GM18951 (cell line): ENCODE results near the gene CDC34.
A peak's percentile ranks its signal among the peaks of the same experiment; 100 is the strongest.

Source experiments
- POLR2A ChIP-seq: IDR thresholded peaks from 4 replicates; pipeline ENCODE4 v1.6.1; 2011; ENCODE audit warnings: mild to moderate bottlenecking; ENCODE audit not compliant: insufficient read length, insufficient read depth; ENCODE audit errors: extremely low read depth
- in situ Hi-C: fragments of 300-500 bp; cut with MboI; formaldehyde crosslinking; loops from one replicate; pipeline ENCODE4 v1.12.0; 2022; ENCODE audit warnings: low sequenced_read_pairs, mixed read lengths, inconsistent platforms; ENCODE audit not compliant: unreplicated experiment

Gene CDC34

DNA sequence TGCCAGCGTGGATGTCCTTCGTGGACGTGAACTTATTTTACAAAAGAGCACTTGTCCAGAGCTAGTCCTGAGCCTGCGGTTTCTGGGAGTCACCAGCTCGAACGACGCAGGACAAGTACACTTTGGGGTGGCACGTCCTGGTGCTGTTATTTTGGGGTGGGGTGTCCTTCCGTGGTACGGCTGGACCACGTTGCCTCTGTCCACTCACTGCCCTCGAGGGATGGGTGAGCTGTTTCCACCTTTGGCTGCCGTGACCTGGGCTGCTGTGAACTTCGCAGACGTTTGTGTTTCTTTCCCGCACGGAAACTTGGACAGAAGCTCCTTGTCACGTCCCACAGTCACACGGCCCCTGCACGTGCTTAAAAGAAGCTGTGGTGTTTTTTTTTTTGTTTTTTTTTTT, 23.3 kb downstream of the CDC34 start:
- no peak for TF ChIP-seq POLR2A
- in situ Hi-C loops = no loop called here

DNA sequence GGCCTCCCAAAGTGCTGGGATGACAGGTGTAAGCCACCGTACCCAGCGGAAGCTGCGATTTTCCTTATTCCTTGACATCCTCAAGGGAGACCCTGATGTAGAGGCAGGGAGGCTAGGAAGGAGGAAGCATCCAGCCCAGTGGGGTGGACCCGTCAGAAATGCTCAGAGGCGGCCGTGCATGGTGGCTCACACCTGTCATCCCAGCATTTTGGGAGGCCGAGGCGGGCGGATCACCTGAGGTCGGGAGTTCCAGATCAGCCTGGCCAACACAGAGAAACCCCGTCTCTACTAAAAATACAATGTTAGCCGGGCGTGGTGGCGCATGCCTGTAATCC, 23.9 kb downstream of the CDC34 start:
- in situ Hi-C loops = no loop called here
- no peak for TF ChIP-seq POLR2A

DNA sequence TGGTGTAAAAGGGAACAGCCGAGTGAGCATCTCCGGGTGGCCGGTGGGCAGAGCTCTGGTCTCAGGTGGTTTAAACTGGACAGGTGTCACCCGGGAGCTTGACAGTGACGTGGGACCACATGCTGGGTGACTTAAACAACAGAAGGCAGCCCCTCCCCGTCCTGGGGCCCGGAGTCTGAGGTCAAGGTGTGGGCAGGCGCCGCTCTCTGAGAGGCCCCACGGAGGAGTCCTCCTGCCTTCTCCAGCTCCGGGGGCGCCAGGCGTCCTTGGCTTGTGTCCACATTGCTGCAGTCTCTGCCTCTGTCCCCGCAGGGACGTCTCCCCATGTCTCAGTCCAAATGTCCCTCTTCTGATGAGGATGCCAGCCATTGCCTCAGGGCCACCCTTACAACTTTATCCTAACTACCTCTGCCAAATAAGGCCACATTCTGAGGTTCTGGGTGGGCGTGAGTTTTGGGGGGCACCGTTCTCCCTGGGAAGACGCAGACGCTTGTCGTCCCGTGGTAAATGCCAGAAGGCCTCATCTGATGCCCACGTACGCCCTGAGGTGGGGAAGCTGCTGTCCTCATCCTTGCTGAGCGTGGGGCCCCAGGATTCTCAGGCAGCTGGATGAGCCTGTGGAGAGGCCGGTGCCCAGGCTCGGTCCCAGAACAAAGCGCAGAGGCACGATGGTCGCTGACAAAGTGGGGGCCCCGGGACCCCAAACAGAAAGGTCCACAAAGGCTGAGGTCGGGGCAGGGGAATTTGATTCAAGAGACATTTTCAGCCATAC, 25.2 kb downstream of the CDC34 start:
- in situ Hi-C loops = no loop called here
- no peak for TF ChIP-seq POLR2A

DNA sequence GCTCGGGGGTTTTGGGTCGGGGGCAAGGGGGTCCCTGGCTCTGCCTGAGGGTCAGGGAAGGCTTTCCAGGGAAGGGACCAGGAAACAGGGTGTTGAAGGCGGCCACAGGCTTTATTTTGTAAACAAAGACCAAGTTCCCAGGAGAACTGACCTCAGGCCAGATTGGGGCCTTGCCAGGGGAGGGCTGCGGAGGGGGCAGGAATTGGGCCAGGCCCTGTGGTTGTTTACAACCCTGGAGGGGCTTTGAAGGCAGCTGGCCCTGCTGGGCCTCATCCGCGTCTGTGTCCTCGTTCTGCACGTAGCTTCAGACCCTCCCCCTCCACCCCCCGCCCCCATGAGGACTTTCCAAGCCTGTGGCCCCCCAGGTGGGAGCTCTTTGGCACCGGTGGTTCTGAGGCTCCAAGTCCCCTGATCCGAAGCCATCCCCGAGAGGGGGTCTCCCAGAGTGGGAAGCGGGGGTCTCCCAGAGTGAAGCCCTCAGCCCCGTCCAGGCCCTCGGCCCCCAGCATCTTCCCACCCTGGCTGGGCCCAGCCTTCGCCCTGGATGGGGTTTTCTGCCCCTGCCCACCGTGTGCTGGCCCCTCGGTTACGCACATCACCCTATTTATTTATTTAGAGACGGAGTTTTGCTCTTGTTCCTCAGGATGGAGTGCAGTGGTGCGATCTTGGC, 27.3 kb downstream of the CDC34 start:
- in situ Hi-C loops = no loop called here
- no peak for TF ChIP-seq POLR2A

DNA sequence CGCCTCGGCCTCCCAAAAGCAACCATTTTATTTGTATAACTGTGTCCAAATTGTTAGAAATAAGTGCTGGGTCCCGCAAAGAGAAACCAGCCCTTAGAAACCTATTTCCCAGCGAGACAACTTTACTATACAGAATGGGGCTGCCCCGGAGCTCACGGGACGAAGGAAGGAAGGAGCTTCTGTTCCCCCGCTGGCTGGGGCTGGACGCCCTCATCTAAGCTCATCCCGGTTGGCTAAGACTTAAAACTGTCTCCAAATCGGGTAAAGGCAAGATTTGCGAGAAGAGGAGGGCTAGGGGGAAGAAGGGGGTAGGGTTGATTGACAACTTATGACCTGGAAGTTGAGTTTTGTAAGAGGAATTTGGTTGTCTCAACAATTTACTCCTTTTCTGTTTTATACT, 28.6 kb downstream of the CDC34 start:
- TF ChIP-seq POLR2A = no peak
- in situ Hi-C loops = no loop called here

DNA sequence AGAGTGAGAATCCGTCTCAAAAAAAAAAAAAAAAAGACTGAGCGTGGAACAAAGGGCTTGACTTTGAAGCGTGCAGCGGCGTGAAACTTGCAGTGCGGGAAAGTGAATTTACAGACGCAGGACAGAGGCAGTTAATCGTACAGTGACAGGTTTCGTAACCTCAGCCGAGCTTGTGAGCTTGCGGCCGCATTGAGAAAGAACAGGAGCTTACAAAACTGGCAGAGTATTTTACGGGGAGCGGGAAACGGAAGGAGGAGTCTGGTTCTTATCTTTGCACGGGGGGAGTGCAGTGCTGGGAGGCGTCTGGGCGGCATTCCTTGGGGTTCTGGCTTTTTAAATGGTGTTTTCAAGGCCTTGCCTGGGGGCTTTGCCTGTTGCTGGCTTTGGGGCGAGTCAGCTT, 34.8 kb downstream of the CDC34 start:
- TF ChIP-seq POLR2A = no peak
- in situ Hi-C loops = no loop called here

DNA sequence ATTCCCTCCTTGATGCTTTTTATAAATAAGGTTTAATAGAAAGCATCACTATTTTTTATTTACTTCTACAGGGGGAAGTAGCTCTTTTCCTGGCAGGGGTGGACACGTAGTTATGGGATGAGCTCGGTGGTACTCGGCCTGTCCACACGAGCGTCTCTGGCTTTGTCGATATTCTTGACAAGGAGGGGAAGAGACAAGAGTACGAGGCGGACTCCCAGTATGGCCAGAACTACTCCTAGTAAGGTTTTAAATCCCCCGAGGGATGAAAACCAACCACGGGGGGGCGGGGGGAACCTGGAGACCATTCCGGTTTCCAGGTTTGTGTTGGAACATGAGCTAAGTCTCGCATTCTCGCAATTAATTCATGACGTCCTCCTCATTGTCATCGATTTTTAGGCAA, 35.3 kb downstream of the CDC34 start:
- in situ Hi-C loops = no loop called here
- no peak for TF ChIP-seq POLR2A

DNA sequence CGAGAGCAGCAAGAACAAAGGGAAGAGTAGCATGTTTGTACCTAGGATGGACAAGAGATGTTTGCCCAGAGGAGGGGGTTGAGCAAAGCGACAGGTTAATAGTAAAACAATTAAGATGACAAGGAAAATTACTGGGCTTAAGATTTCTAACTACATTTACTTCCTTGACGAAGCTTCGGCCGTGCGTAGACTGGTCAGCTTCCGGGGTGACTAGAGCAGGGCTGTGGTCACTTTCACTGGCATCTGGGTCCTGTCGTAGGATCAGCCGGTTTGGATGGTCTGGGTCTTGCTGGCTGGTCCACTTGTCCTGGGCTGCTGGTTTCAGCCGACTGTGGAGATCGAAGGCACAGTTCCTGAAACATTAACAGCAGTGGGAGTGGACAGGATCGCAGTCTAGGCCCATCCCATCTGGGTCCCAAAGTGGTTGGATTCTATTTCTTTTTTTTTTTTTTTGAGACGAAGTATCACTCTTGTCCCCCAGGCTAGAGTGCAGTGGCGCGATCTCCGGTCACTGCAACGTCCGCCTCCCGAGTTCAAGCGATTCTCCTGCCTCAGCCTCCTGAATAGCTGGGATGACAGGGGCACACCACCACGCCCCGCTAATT, 35.8 kb downstream of the CDC34 start:
- no peak for TF ChIP-seq POLR2A
- in situ Hi-C loops = no loop called here

DNA sequence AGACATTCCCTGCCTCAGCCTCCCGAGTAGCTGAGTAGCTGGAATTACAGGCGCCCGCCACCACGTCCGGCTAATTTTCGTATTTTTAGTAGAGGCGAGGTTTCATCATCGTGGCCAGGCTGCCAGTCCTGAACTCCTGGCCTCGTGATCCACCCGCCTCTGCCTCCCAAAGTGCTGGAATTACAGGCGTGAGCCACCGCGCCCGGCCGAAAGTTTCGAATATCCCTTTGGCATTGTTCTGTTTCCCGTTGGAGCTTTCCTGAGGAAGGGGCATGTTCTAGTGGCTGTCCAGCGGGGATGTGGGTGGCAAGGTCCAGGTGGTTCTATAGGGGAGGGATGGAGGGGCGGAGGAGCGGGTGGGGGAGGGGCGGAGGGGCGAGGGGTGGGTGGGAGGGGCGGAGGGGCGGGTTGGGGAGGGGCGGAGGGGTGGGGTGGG, 38.7 kb downstream of the CDC34 start:
- TF ChIP-seq POLR2A = no peak
- in situ Hi-C loops = no loop called here

DNA sequence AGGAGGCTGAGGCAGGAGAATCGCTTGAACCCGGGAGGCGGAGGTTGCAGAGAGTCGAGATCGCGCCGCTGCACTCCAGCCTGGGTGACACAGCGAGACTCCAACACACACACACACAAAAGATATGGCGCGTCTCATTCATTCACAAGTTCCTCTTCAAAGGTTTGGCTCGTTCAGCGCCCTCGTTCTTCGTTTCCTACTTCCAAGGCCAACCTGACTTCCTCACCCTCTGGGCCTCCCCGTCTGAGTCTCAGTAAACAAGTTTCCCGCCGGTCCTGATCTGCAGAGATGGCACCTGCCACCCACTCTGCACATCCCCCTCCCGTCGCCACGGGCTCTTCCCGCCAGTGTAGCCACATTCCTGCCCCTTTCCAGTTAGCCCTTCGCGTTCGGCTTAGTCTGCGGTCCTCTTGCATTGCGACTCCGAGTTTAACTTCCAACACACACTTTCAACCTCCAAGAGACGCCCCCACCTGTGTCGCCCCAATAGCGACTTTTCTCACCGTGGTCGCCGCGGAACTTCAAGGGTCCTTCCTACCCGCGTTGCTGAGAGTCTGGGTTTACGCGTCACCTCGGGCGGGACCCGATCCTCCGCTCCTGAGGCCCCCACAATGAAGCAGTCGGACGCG, 39.5 kb downstream of the CDC34 start:
- peak; percentile 39 for TF ChIP-seq POLR2A
- in situ Hi-C loops = no loop called here

DNA sequence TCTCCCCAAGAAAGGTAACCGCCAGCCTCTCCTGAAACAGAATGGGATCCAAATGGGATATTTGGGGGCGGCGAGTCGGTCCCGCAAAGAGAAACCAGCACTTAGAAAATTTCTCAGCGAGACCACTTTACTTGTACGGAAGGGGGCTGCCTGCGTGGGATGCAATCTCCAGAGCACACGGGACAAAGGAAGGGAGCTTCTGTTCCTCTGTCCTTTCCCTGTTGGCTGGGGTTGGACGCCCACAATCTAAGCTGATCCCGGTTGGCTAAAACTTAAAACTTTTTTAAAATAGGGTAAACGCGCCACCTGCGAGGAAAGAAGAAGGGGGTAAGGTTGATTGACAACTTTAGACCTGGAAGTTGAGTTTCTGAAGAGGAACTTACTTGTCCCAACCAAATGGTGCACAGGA, 40.0 kb downstream of the CDC34 start:
- in situ Hi-C loops = no loop called here
- TF ChIP-seq POLR2A = no peak

DNA sequence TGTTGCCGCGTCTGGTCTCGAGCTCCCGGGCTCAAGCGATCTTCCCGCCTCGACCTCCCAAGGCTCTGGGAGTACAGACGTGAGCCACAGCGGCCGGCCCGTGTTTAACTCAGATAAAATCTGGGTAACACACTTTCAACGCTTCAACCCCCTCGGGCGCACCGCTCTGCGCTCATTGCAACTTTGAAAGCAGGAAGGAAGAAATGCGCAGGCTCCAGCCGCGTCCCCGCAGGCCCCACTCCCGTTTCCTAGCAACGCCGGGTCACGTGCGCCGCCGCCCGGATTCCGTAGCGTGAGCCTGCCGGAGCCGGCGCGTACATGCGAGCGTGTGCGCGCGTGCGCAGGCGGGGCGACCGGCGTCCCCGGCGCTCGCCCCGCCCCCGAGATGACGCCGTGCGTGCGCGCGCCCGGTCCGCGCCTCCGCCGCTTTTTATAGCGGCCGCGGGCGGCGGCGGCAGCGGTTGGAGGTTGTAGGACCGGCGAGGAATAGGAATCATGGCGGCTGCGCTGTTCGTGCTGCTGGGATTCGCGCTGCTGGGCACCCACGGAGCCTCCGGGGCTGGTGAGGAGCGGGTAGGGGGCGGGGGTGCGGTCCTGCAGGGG, 40.7 kb downstream of the CDC34 start, which contains the start of gene BSG:
Gene BSG, plus strand, starts transcription at position 457 of the 603 bp plus-strand sequence. Its CDS starts 39 bp downstream, at position 496.
- TF ChIP-seq POLR2A = peak; percentile 99
- in situ Hi-C loops = no loop called here

DNA sequence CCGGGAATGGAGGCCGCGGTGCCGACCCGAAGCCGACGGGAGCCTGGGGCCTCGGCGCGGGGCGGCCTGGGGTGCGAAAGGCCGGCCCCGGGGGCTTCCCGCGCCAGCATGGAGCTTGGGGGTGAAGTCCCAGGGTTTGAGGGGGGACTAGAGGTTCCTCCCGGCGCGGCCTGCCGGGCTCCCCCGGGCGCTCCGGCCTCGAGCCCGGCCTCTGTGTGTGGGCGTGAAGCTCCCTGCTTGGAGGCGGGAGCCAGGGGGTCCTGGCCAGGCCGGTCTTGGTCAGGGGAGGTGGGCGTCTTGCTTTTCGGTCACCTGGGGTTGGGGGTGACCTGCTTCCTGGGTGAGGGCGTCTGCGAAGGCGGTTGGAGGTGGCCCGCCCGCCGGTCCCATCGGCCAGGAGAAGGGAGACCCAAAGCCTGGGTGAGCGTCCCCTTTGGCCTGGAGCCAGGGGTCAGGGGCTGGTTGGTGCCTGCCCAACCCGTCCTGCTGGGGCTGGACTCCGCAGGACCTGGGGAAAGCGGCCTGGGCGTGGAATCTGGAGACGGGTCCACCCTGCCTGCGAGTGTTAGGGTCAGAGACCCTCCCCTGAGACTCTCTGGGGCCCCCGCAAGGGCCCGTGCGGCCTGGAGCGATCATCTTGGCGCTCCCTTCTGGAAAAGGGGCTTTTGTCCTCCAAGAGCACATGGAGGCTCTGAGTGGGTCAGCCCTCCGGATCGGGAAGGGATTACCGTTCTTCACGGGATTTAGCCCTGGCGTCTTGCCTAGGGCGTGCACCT, 41.4 kb downstream of the CDC34 start:
- TF ChIP-seq POLR2A = no peak
- in situ Hi-C loops = no loop called here

DNA sequence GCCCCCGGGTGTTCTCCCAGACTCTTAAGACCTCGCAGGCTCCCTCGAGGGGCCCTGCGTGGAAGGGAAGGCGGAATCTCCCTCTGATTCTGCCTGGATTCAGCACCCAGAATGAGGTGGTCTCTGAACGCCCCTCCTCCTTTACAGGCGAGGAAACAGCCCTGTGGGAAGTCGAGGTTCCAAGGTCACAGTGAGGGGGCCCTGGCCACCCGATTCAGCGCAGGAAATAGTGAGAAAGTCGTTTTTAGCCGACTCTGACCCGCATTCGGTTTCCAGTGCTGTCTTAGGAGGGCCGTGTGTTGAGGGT, 41.9 kb downstream of the CDC34 start:
- TF ChIP-seq POLR2A = no peak
- in situ Hi-C loops = no loop called here
